AG04450 (cell line): ENCODE measurements around the gene SDHA. TPM values are rescaled to one million over a fixed set of nuclear protein-coding genes. Genes with fewer than 3 reads are reported as not detected.
A peak's percentile ranks its signal among the peaks of the same experiment; 100 is the strongest.
"Not testable (repeated sequence)": the region's sequence is repeated elsewhere in the genome, so short reads cannot be mapped to it uniquely, and the experiment has no call there.

ENCODE experiments used
- CTCF ChIA-PET: fragments of 300-600, 350-600 bp; formaldehyde crosslinking; extraction: SDS; loops from one replicate; lab custom pipeline; 2022; ENCODE audit warnings: antibody characterized with exemption, inconsistent platforms; lab: Charles Lee
- POLR2A ChIA-PET: fragments of 350-600 bp; formaldehyde crosslinking; extraction: SDS; loops from one replicate; lab custom pipeline; 2021; ENCODE audit warnings: antibody characterized with exemption, inconsistent platforms; lab: Yijun Ruan, JAX
- DNase-seq: peaks from one replicate; pipeline ENCODE4 v3.0.0-alpha.2; 2011; ENCODE audit warnings: low read depth, low spot score
- H3K27ac ChIP-seq: one replicate; pipeline ENCODE4 v1.5.1; 2012; ENCODE audit warnings: low read depth, low read length, control low read depth
- H3K27me3 ChIP-seq: one replicate; pipeline ENCODE4 v1.6.0; 2012; ENCODE audit warnings: low read length; ENCODE audit not compliant: control insufficient read depth, insufficient read depth
- H3K4me3 ChIP-seq: 2 replicates; pipeline ENCODE4 v1.5.1; 2011; ENCODE audit warnings: mild to moderate bottlenecking, low read depth, low read length, control low read depth
- H3K9me3 ChIP-seq: 2 replicates; pipeline ENCODE4 v1.5.1; 2012; ENCODE audit warnings: low read length; ENCODE audit not compliant: control insufficient read depth, insufficient read depth
- CTCF ChIP-seq: IDR thresholded peaks from 2 replicates; pipeline ENCODE4 v1.5.1; 2011; ENCODE audit warnings: low read depth, low read length, control low read depth, inconsistent platforms
- polyA plus RNA-seq: library from polyadenylated mRNA; depleted of rRNA; stranded (reverse); fragments of >200 nt; gene quantifications from 2 replicates; pipeline ENCODE4 v1.2.3, GENCODE V29; 2011

Gene SDHA
- polyA plus RNA-seq, 1 experiment: 116 TPM

- Histone ChIP-seq H3K27me3 (no peaks in the 10 kb centered on the region), H3K4me3 (no peak overlapping the region), H3K27ac (no peak overlapping the region), H3K9me3 (peaks cover 1% of the 10 kb centered on the region; the same call in 1 of the 2 replicates)
- TF ChIP-seq CTCF: no peak
- ChIA-PET POLR2A (no interaction called here), CTCF (no interaction called here)
- no peak for DNase-seq
These were observed 39.0 kb downstream of the SDHA start for GRCh38 chr5:257148-257547.

GRCh38 chr5:263275-263974, 45.3 kb downstream of the SDHA start:
- peak; percentile 88 for DNase-seq
- POLR2A ChIA-PET, H3K27me3 ChIP-seq, H3K4me3 ChIP-seq, CTCF ChIA-PET, H3K9me3 ChIP-seq: not testable (repeated sequence)
- peak overlapping the region; percentile 86 for H3K27ac ChIP-seq

- Histone ChIP-seq H3K27ac (no peak overlapping the region), H3K27me3 (no peaks in the 10 kb centered on the region), H3K9me3 (peaks cover 2% of the 10 kb centered on the region; the same call in 1 of the 2 replicates), H3K4me3 (no peak overlapping the region)
- TF ChIP-seq CTCF: no peak
- ChIA-PET POLR2A (no interaction called here), CTCF (no interaction called here)
- DNase-seq: no peak
These were observed 46.2 kb downstream of the SDHA start for GRCh38 chr5:264338-264737.

- DNase-seq, H3K4me3 ChIP-seq, POLR2A ChIA-PET, H3K9me3 ChIP-seq, H3K27ac ChIP-seq, CTCF ChIA-PET, H3K27me3 ChIP-seq: not testable (repeated sequence)
These were observed 48.3 kb downstream of the SDHA start for GRCh38 chr5:266311-267026.

- ChIA-PET CTCF (no interaction called here), POLR2A (no interaction called here)
- no peak overlapping the region for H3K27ac ChIP-seq
- no peaks in the 10 kb centered on the region for H3K27me3 ChIP-seq
- no peaks in the 10 kb centered on the region for H3K9me3 ChIP-seq
- no peak overlapping the region for H3K4me3 ChIP-seq
- TF ChIP-seq CTCF: no peak
- no peak for DNase-seq
These were observed 49.6 kb downstream of the SDHA start for GRCh38 chr5:267716-268115.

GRCh38 chr5:270340-270739, 52.2 kb downstream of the SDHA start:
- POLR2A ChIA-PET: interaction anchor here (0.6 to 1.1 kb wide), 2 partner anchors 100 to 102 kb away, joined by 3 to 8 read pairs; no protein-coding TSS in a partner anchor
- TF ChIP-seq CTCF: no peak

GRCh38 chr5:271828-272167, 53.7 kb downstream of the SDHA start:
- H3K27ac ChIP-seq, CTCF ChIA-PET, DNase-seq, H3K27me3 ChIP-seq, H3K9me3 ChIP-seq: not testable (repeated sequence)
- POLR2A ChIA-PET: interaction anchor here (0.9 to 1.2 kb wide), 3 partner anchors 10 to 45 kb away, joined by 3 to 4 read pairs (median 4); no protein-coding TSS in a partner anchor
- H3K4me3 ChIP-seq: peak overlapping the region; percentile 69

More at GRCh38 chr5:270340-270739, 52.2 kb downstream of the SDHA start:
- H3K4me3 ChIP-seq: no peak overlapping the region
- no peak for DNase-seq
- no peak overlapping the region for H3K27ac ChIP-seq
- no peaks in the 10 kb centered on the region for H3K27me3 ChIP-seq
- CTCF ChIA-PET: interaction anchor here (0.7 kb wide), 1 partner anchor 143 kb away, joined by 3 read pairs; no protein-coding TSS in a partner anchor
- H3K9me3 ChIP-seq: no peaks in the 10 kb centered on the region

GRCh38 chr5:273091-273490, 55.0 kb downstream of the SDHA start:
- H3K9me3 ChIP-seq, H3K27me3 ChIP-seq, DNase-seq, POLR2A ChIA-PET, H3K27ac ChIP-seq: not testable (repeated sequence)
- peak overlapping the region; percentile 13; the same call in 1 of the 2 replicates for H3K4me3 ChIP-seq
- CTCF ChIA-PET: interaction anchor here (0.6 kb wide), 1 partner anchor 1112 kb away, joined by 3 read pairs; no protein-coding TSS in a partner anchor
